Measurements from ENCODE around the gene WDR72. TPM values are rescaled to one million over a fixed set of nuclear protein-coding genes. Genes with fewer than 3 reads are reported as not detected.

The WDR72 gene
- total and polyA plus RNA-seq, 2 experiments from 2014 or later, result 0.99 to 1.9 TPM

DNA sequence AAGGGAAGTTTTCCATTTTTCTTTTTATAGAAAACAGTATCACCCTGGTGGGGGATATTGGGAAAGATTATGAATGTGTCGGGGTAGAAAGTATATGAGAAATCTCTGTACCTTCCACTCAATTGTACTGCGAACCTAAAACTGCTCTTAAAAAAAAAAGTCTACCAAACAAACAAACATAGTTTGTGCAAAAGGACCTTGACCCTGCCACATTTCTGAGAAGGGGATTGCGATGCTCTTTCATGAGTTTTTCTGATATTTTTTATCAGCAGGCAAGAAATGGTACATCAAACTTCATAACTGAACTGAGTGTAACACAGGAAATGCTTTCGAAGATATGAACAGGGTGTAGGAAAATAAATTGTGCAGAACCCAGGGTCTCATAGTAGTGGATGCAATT, 286.0 kb downstream of the WDR72 start:
- no peaks in the 10 kb centered on the region for H3K79me2 ChIP-seq (replicated peaks; ENCODE audit: insufficient read depth)
- Mint-ChIP-seq H3K4me3 (no peak overlapping the region), H3K27ac (no peak overlapping the region), H3K9me3 (peaks cover 3% of the 10 kb centered on the region; the same call in 2 of the 3 replicates), H3K36me3 (ENCODE audit: low read depth) (no peaks in the 10 kb centered on the region), H3K27me3 (ENCODE audit: insufficient read depth, low read depth, poor library complexity) (no peaks in the 10 kb centered on the region), H3K4me1 (peaks cover 3% of the 10 kb centered on the region; the same call in 2 of the 3 replicates)
- no peaks in the 10 kb centered on the region for H4K20me1 ChIP-seq (replicated peaks; ENCODE audit: insufficient read depth)
- H3K4me2 ChIP-seq, result no peak overlapping the region
- ATAC-seq (no peak), DNase-seq (ENCODE audit: low spot score) (no peak)
- no peak overlapping the region for H3K4me3 ChIP-seq
- no peak overlapping the region for H2AFZ ChIP-seq
- no peaks in the 10 kb centered on the region for H3K27me3 ChIP-seq (ENCODE audit: insufficient read depth)
- H3K9me2 ChIP-seq (ENCODE audit: insufficient read depth), result no peaks in the 10 kb centered on the region
- no peaks in the 10 kb centered on the region for H3F3A ChIP-seq (replicated peaks; ENCODE audit: low read depth)
- H3K4me1 ChIP-seq (ENCODE audit: insufficient read depth), result no peaks in the 10 kb centered on the region
- 0 out of 2 replicates have a peak, but pooled peaks cover 4% of the 10 kb centered on the region for H3K36me3 ChIP-seq (ENCODE audit: insufficient read depth)
- no peak overlapping the region for H3K27ac ChIP-seq (ENCODE audit: low read depth)
- TF ChIP-seq CREB1 (CRISPR knock-in tag; IDR thresholded peaks at IDR 0.05; ENCODE audit: low read depth), result no peak
- no peak for TF ChIP-seq STAT1 (IDR thresholded peaks at IDR 0.05; ENCODE audit: unreplicated experiment)
- TF ChIP-seq EZH2 (IDR thresholded peaks at IDR 0.05; ENCODE audit: low read depth, unreplicated experiment), result no peak
- no peak for TF ChIP-seq ZNF331 (CRISPR knock-in tag; IDR thresholded peaks at IDR 0.05; ENCODE audit: low read depth)
- TF ChIP-seq ZNF114 (CRISPR knock-in tag; IDR thresholded peaks at IDR 0.05), result no peak
- TF ChIP-seq, protein P1, sequence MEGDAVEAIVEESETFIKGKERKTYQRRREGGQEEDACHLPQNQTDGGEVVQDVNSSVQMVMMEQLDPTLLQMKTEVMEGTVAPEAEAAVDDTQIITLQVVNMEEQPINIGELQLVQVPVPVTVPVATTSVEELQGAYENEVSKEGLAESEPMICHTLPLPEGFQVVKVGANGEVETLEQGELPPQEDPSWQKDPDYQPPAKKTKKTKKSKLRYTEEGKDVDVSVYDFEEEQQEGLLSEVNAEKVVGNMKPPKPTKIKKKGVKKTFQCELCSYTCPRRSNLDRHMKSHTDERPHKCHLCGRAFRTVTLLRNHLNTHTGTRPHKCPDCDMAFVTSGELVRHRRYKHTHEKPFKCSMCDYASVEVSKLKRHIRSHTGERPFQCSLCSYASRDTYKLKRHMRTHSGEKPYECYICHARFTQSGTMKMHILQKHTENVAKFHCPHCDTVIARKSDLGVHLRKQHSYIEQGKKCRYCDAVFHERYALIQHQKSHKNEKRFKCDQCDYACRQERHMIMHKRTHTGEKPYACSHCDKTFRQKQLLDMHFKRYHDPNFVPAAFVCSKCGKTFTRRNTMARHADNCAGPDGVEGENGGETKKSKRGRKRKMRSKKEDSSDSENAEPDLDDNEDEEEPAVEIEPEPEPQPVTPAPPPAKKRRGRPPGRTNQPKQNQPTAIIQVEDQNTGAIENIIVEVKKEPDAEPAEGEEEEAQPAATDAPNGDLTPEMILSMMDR (conservative IDR thresholded peaks at IDR 0.05; ENCODE audit: low read depth in 2 of 2), result no peak
- TF ChIP-seq NANOG (IDR thresholded peaks at IDR 0.05; ENCODE audit: borderline replicate concordance), result no peak
- TF ChIP-seq JUNB (IDR thresholded peaks at IDR 0.05; ENCODE audit: unreplicated experiment), result no peak
- TF ChIP-seq POLR2AphosphoS5 (IDR thresholded peaks at IDR 0.05; ENCODE audit: low read depth), result no peak

DNA sequence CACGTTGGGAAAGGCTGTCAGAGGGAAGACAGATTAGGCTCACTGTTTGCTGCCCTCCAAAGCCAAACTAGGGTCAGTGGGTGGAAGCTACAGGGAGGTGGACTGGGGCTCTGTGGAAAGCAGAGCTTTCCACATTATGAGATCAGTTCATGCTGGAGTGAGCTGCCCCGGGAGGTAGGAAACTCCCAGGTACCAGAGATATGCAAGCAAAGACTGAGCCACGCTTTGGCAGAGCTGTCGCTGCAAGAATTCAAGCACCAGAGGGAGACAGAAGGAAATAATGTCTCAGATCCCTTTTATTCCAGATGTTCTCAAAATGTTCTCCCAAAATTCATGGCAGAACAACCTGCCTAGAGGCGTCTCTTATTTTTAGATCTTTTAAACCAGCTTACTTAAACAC, 286.6 kb downstream of the WDR72 start:
- no peak overlapping the region for H3K27ac Mint-ChIP-seq
- H3F3A ChIP-seq (replicated peaks; ENCODE audit: low read depth), result no peaks in the 10 kb centered on the region
- H3K36me3 ChIP-seq (ENCODE audit: insufficient read depth), result 0 out of 2 replicates have a peak, but pooled peaks cover 4% of the 10 kb centered on the region
- H3K9me3 Mint-ChIP-seq, result peaks cover 3% of the 10 kb centered on the region; the same call in 2 of the 3 replicates
- peaks cover 3% of the 10 kb centered on the region; the same call in 2 of the 3 replicates for H3K4me1 Mint-ChIP-seq
- no peaks in the 10 kb centered on the region for H3K9me2 ChIP-seq (ENCODE audit: insufficient read depth)
- no peak for TF ChIP-seq JUNB (IDR thresholded peaks at IDR 0.05; ENCODE audit: unreplicated experiment)
- TF ChIP-seq, protein P2, sequence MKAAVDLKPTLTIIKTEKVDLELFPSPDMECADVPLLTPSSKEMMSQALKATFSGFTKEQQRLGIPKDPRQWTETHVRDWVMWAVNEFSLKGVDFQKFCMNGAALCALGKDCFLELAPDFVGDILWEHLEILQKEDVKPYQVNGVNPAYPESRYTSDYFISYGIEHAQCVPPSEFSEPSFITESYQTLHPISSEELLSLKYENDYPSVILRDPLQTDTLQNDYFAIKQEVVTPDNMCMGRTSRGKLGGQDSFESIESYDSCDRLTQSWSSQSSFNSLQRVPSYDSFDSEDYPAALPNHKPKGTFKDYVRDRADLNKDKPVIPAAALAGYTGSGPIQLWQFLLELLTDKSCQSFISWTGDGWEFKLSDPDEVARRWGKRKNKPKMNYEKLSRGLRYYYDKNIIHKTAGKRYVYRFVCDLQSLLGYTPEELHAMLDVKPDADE (IDR thresholded peaks at IDR 0.05), result no peak
- TF ChIP-seq, protein P3, sequence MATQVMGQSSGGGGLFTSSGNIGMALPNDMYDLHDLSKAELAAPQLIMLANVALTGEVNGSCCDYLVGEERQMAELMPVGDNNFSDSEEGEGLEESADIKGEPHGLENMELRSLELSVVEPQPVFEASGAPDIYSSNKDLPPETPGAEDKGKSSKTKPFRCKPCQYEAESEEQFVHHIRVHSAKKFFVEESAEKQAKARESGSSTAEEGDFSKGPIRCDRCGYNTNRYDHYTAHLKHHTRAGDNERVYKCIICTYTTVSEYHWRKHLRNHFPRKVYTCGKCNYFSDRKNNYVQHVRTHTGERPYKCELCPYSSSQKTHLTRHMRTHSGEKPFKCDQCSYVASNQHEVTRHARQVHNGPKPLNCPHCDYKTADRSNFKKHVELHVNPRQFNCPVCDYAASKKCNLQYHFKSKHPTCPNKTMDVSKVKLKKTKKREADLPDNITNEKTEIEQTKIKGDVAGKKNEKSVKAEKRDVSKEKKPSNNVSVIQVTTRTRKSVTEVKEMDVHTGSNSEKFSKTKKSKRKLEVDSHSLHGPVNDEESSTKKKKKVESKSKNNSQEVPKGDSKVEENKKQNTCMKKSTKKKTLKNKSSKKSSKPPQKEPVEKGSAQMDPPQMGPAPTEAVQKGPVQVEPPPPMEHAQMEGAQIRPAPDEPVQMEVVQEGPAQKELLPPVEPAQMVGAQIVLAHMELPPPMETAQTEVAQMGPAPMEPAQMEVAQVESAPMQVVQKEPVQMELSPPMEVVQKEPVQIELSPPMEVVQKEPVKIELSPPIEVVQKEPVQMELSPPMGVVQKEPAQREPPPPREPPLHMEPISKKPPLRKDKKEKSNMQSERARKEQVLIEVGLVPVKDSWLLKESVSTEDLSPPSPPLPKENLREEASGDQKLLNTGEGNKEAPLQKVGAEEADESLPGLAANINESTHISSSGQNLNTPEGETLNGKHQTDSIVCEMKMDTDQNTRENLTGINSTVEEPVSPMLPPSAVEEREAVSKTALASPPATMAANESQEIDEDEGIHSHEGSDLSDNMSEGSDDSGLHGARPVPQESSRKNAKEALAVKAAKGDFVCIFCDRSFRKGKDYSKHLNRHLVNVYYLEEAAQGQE (IDR thresholded peaks at IDR 0.05; ENCODE audit: unreplicated experiment), result no peak
- TF ChIP-seq EZH2 (IDR thresholded peaks at IDR 0.05; ENCODE audit: low read depth, unreplicated experiment), result no peak
- TF ChIP-seq POLR2AphosphoS5 (IDR thresholded peaks at IDR 0.05; ENCODE audit: low read depth), result no peak
- no peak for TF ChIP-seq ZNF114 (CRISPR knock-in tag; IDR thresholded peaks at IDR 0.05)
- TF ChIP-seq CREB1 (CRISPR knock-in tag; IDR thresholded peaks at IDR 0.05; ENCODE audit: low read depth), result no peak
- TF ChIP-seq EZH2phosphoT487 (IDR thresholded peaks at IDR 0.05; ENCODE audit: unreplicated experiment), result no peak
- no peaks in the 10 kb centered on the region for H3K79me2 ChIP-seq (replicated peaks; ENCODE audit: insufficient read depth)
- no peak overlapping the region for H3K4me2 ChIP-seq
- no peak overlapping the region for H2AFZ ChIP-seq
- H4K20me1 ChIP-seq (replicated peaks; ENCODE audit: insufficient read depth), result no peaks in the 10 kb centered on the region
- H3K27ac ChIP-seq (ENCODE audit: low read depth), result no peak overlapping the region
- H3K4me1 ChIP-seq (ENCODE audit: insufficient read depth), result no peaks in the 10 kb centered on the region
- H3K27me3 ChIP-seq (ENCODE audit: insufficient read depth), result no peaks in the 10 kb centered on the region
- no peak overlapping the region for H3K4me3 ChIP-seq
- H3K36me3 Mint-ChIP-seq (ENCODE audit: low read depth), result no peaks in the 10 kb centered on the region
- no peaks in the 10 kb centered on the region for H3K27me3 Mint-ChIP-seq (ENCODE audit: insufficient read depth, low read depth, poor library complexity)
- no peak overlapping the region for H3K4me3 Mint-ChIP-seq
- DNase-seq (ENCODE audit: low spot score), result no peak
- peak; percentile 56; the same call in 2 of the 3 replicates for ATAC-seq

Data from GM23338 (cell line).